ENCODE data around the gene BATF.

- TF ChIP-seq EZH2 (optimal IDR thresholded peaks at IDR 0.05; ENCODE audit: low read depth, low read length) (no peak), EZH2phosphoT487 (IDR thresholded peaks at IDR 0.05; ENCODE audit: low read length) (no peak)
- TF ChIP-seq, protein P1, sequence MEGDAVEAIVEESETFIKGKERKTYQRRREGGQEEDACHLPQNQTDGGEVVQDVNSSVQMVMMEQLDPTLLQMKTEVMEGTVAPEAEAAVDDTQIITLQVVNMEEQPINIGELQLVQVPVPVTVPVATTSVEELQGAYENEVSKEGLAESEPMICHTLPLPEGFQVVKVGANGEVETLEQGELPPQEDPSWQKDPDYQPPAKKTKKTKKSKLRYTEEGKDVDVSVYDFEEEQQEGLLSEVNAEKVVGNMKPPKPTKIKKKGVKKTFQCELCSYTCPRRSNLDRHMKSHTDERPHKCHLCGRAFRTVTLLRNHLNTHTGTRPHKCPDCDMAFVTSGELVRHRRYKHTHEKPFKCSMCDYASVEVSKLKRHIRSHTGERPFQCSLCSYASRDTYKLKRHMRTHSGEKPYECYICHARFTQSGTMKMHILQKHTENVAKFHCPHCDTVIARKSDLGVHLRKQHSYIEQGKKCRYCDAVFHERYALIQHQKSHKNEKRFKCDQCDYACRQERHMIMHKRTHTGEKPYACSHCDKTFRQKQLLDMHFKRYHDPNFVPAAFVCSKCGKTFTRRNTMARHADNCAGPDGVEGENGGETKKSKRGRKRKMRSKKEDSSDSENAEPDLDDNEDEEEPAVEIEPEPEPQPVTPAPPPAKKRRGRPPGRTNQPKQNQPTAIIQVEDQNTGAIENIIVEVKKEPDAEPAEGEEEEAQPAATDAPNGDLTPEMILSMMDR (IDR thresholded peaks at IDR 0.05; ENCODE audit: low read length) = no peak
These were observed 25.4 kb downstream of the BATF start for GRCh38 chr14:75547552-75548250.

All from MM.1S (cell line).